ENCODE results near the gene ZC2HC1C.

GRCh38 chr14:75081660-75082229, 12.3 kb downstream of the ZC2HC1C start:
- no peak for TF ChIP-seq CTCF (IDR thresholded peaks at IDR 0.05; ENCODE audit: insufficient read depth, low read length, poor library complexity, severe bottlenecking)
- no peak for TF ChIP-seq EZH2phosphoT487 (conservative IDR thresholded peaks at IDR 0.05; ENCODE audit: low read length)

All from SU-DHL-6 (cell line).